Pons (tissue), 1 donor: ENCODE data around the gene CLEC3A.
"Not testable (repeated sequence)": the region's sequence is repeated elsewhere in the genome, so short reads cannot be mapped to it uniquely, and the experiment has no call there.

Experiments
- DNase-seq: peaks from one replicate; pipeline ENCODE4 v3.0.0-alpha.2; 2016; ENCODE audit warnings: low spot score

Gene CLEC3A

DNA sequence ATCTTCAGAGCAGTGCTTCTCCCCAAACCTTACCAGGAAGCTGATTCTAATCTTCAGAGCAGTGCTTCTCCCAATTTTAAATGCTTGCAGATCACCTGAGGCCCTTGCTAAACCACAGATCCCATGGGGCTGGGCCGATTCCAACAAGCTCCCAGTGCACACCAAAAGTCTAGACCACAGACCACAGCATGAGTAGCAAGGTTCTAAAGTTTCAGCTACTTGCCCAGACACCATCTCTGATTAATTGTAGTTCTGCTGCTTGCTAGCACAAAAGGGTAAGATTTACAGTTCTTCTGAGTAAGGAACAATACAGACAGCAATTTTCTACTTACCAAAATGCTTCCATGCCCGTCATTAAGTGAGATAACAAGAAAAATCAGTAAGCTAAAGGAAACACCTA is 12.2 kb downstream of the CLEC3A start:
- DNase-seq = no peak

GRCh38 chr16:78035012-78035411 is 12.7 kb downstream of the CLEC3A start:
- no peak for DNase-seq

GRCh38 chr16:78040396-78040795 is 18.0 kb downstream of the CLEC3A start:
- DNase-seq = no peak

DNA sequence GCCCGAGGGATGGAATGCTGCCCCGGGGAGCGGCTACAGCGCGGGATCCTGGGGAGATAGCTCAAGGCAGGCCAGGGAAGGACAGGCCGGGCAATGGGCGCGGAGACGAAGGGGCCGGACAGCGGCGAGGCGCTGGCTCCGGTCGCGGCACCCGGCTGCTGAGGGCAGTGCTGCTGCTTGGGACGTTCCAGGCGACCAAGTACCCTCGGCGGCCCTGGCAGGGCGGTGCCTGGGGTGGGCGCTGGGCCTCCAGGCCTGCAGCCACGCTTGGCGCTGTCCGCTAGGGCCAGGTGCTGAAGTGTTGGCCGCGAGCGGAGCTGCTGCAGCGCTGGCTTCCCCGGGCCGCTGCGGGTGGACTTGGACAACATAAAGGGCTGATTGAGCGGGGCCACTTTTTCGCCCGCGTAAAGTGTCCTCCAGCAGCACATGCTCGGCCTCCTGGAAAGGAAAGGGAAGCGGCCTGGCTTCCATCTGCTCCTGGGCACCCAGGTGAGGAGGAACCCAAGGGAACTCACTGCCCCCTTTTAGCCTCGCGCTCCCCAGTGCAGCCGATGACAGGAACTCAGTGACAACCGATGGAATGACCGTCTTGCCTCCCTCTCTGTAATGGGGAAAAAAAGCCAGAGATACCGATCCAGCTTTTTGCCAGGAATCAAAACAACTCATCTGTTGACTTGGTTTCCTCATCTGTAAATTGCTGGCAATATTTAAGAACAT is 23.7 kb downstream of the CLEC3A start:
- DNase-seq = peak; percentile 9

DNA sequence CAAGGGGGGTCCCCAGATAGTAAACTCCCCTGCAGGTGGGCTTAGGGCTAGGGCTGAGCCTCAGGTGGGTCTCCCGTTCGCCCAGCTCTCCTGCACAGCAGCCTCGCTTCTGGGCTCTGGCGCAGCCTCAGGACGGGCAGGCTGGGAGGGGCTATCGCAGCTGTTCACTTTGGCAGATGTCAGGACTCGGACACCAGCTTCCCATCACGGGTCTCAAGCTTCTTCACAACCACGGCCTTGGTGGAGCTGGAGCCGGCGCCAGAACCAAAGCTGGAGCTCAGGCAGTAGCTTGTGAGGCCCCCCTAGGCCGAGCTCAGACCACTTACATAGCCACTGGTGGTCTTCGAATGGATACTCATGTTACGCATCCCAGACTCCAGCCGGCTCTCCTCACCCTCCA is 26.0 kb downstream of the CLEC3A start:
- no peak for DNase-seq

DNA sequence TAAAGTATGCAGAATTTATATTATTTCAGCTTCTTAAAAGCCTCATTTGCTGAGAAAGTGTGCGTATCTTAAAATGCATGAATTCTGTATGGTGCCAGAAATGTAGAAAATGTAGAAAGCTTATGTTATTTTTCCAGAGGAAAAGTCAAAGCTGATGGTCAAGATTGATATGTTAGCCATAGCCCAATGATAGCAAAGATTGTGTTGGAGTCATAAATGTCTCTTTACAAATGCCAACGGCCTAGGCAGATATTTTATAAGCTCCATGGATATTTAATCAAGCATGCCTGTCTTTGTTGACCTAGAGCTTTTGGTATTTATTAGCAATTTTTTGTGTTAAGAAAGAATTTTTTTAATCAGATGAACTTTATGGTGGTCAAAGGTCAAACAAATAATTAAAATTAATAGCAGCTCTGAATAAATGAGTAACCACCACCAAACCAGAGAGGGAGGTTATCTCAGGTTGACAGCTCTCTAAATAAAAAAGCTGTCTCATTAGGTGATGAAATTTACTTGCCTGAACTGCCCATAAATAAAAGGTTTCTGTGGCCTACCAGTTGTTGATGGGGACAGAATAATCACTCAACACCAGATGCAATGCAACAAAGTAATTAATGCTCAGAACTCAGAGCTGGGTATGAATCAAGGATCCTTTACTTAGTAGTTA is 28.5 kb downstream of the CLEC3A start:
- no peak for DNase-seq

- no peak for DNase-seq
These were observed 35.6 kb downstream of the CLEC3A start for GRCh38 chr16:78057803-78058564.

GRCh38 chr16:78059806-78060205 is 37.5 kb downstream of the CLEC3A start:
- not testable (repeated sequence) for DNase-seq

GRCh38 chr16:78060295-78060694 is 37.9 kb downstream of the CLEC3A start:
- no peak for DNase-seq

GRCh38 chr16:78060809-78061208 is 38.5 kb downstream of the CLEC3A start:
- no peak for DNase-seq

DNA sequence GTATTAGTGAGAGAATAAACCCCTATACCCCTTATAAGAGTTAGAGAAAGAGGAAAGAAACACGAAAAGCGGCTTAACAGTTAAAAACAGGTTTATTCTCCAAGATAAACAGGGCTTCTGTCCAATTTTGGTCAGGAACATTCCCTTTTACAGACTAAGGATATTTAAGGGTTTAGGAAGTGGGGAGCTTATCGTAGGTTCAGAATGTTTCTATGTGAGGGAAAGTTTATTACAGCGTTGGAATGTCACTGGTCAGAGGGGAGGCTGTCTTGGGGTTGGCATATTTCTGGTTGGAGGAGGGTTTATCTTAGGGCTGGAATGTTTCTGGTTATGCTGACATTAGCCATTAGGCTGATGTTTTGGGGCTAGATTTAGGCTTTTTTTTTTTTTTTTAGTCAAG is 43.0 kb downstream of the CLEC3A start:
- DNase-seq = no peak

GRCh38 chr16:78069913-78070312 is 47.6 kb downstream of the CLEC3A start:
- DNase-seq = no peak

DNA sequence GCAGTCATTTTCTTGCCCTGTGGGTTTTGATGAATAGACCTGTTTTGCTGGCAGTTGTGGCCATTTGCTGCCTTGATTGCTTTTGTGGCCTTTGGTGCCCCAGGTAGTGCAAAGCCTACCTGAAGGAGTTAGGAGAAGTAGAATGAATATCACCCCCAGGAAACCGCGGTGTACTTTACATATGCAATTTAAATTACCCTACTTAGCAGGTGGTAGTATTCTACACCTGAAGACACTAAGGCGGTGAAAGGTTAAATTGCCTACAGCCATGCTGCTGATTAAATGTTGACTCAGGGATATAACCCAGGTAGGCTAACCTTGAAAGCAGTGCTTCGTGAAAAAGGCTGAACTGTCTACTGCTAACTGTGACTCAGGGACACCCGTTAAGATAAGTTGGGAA is 49.9 kb downstream of the CLEC3A start:
- no peak for DNase-seq

- no peak for DNase-seq
These were observed 53.5 kb downstream of the CLEC3A start for GRCh38 chr16:78075800-78076199.

DNA sequence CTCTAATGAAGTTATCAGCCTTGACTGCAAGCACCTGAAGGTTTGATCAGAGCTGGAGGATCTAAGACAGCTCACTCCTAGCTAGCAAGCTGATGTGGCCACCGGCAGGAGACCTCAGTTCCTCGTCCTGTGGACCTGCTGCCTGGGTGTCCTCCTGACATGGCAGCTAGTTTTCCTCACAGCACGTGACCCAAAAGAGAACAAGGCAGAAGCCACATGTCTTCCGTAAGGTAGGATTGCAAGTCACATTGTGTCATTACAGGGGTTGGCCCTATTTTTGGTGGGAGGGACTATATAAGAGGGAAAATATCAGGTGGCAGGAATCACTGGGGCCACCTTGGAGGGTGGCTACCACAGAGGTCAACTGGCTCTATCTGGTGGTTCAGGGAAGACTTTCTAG is 59.0 kb downstream of the CLEC3A start:
- no peak for DNase-seq
